Measurements from ENCODE around the gene BDNF. TPM values are rescaled to one million over a fixed set of nuclear protein-coding genes. Genes with fewer than 3 reads are reported as not detected.

The BDNF gene
- total RNA-seq, 1 donor from 2014 or later = 2.7 TPM

- Mint-ChIP-seq H3K4me1 (ENCODE audit: low read depth) (peaks cover 18% of the 10 kb centered on the region), H3K4me3 (ENCODE audit: low read depth) (no peak overlapping the region), H3K9me3 (ENCODE audit: low read depth) (no peaks in the 10 kb centered on the region), H3K27me3 (peaks cover 12% of the 10 kb centered on the region), H3K27ac (no peak overlapping the region), H3K36me3 (ENCODE audit: insufficient read depth) (no peaks in the 10 kb centered on the region)
- TF ChIP-seq CTCF (IDR thresholded peaks at IDR 0.05; ENCODE audit: unreplicated experiment) = peak; percentile 52
- no peak for DNase-seq (ENCODE audit: low spot score, unreplicated experiment)
Observed at GRCh38 chr11:27694992-27695391, 5.3 kb downstream of the BDNF start.

- Mint-ChIP-seq H3K9me3 (ENCODE audit: low read depth) (no peaks in the 10 kb centered on the region), H3K4me1 (ENCODE audit: low read depth) (peaks cover 10% of the 10 kb centered on the region), H3K4me3 (ENCODE audit: low read depth) (no peak overlapping the region), H3K27me3 (peaks cover 12% of the 10 kb centered on the region), H3K36me3 (ENCODE audit: insufficient read depth) (no peaks in the 10 kb centered on the region), H3K27ac (no peak overlapping the region)
- no peak for TF ChIP-seq CTCF (IDR thresholded peaks at IDR 0.05; ENCODE audit: unreplicated experiment)
- no peak for DNase-seq (ENCODE audit: low spot score, unreplicated experiment)
Observed at GRCh38 chr11:27693398-27693797, 6.9 kb downstream of the BDNF start.

GRCh38 chr11:27692781-27693180, 7.5 kb downstream of the BDNF start:
- H3K9me3 Mint-ChIP-seq (ENCODE audit: low read depth) = no peaks in the 10 kb centered on the region
- peaks cover 8% of the 10 kb centered on the region for H3K4me1 Mint-ChIP-seq (ENCODE audit: low read depth)
- no peak overlapping the region for H3K27ac Mint-ChIP-seq
- TF ChIP-seq CTCF (IDR thresholded peaks at IDR 0.05; ENCODE audit: unreplicated experiment) = no peak
- H3K36me3 Mint-ChIP-seq (ENCODE audit: insufficient read depth) = no peaks in the 10 kb centered on the region
- no peak for DNase-seq (ENCODE audit: low spot score, unreplicated experiment)
- no peak overlapping the region for H3K4me3 Mint-ChIP-seq (ENCODE audit: low read depth)
- peaks cover 12% of the 10 kb centered on the region for H3K27me3 Mint-ChIP-seq

- H3K4me1 Mint-ChIP-seq (ENCODE audit: low read depth) = no peaks in the 10 kb centered on the region
- no peak for TF ChIP-seq CTCF (IDR thresholded peaks at IDR 0.05; ENCODE audit: unreplicated experiment)
- peaks cover 9% of the 10 kb centered on the region for H3K36me3 Mint-ChIP-seq (ENCODE audit: insufficient read depth)
- no peaks in the 10 kb centered on the region for H3K27me3 Mint-ChIP-seq
- no peak overlapping the region for H3K4me3 Mint-ChIP-seq (ENCODE audit: low read depth)
- no peak for DNase-seq (ENCODE audit: low spot score, unreplicated experiment)
- peaks cover 25% of the 10 kb centered on the region for H3K9me3 Mint-ChIP-seq (ENCODE audit: low read depth)
- no peak overlapping the region for H3K27ac Mint-ChIP-seq
Observed at GRCh38 chr11:27688076-27688475, 12.2 kb downstream of the BDNF start.

- H3K27ac Mint-ChIP-seq = no peak overlapping the region
Observed at GRCh38 chr11:27681664-27682063, 18.6 kb downstream of the BDNF start.

More at GRCh38 chr11:27681664-27682063, 18.6 kb downstream of the BDNF start:
- peaks cover 7% of the 10 kb centered on the region for H3K36me3 Mint-ChIP-seq (ENCODE audit: insufficient read depth)
- H3K27me3 Mint-ChIP-seq = no peaks in the 10 kb centered on the region
- H3K9me3 Mint-ChIP-seq (ENCODE audit: low read depth) = peaks cover 22% of the 10 kb centered on the region
- H3K4me3 Mint-ChIP-seq (ENCODE audit: low read depth) = no peak overlapping the region
- TF ChIP-seq CTCF (IDR thresholded peaks at IDR 0.05; ENCODE audit: unreplicated experiment) = no peak
- no peak for DNase-seq (ENCODE audit: low spot score, unreplicated experiment)
- H3K4me1 Mint-ChIP-seq (ENCODE audit: low read depth) = no peaks in the 10 kb centered on the region

Measured in progenitor cell of endocrine pancreas (in vitro differentiated cells).